Stromal cell of bone marrow (primary cell): ENCODE results near the gene PIK3C2G.
A peak's percentile ranks its signal among the peaks of the same experiment; 100 is the strongest.
"Not testable (repeated sequence)": the region's sequence is repeated elsewhere in the genome, so short reads cannot be mapped to it uniquely, and the experiment has no call there.

Experiments
- DNase-seq: peaks from one replicate; pipeline ENCODE4 v3.0.0-alpha.2; 2012; ENCODE audit warnings: low read depth

Gene PIK3C2G

DNA sequence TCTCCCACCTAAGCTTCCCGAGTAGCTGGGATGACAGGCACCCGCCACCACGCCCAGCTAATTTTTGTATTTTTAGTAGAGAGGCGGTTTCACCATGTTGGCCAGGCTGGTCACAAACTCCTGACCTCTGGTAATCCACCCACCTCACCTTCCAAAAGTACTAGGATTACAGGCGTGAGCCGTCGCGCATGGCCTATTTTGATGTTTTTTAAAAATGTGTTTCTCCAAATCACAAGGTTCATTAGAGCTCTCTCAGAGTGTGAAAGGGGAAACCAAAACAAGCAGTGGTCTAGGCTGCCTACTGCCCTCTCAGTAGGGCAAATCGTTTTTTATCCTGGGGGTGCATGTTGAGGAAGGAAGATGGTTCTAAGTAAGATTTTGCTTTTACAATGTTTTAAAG, 211.5 kb downstream of the PIK3C2G start:
- DNase-seq: no peak

DNA sequence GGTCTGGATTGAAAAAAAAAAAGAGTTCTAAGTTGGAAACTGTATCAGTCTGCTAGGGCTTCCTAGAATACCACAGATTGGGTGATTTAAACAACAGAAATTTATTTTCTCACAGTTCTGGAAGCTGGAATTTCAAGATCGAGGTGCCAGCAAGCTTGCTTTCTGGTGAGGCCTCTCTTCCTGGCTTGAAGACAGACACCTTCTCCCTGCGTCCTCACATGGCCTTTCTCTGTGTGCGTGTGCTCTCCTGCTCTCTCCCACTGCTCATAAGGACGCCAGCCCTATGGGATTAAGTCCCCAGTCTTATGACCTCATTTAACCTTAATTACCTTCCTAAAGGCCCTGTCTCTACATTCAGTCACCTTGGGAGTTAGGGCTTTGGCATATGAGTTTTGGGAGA, 215.5 kb downstream of the PIK3C2G start:
- DNase-seq: no peak

DNA sequence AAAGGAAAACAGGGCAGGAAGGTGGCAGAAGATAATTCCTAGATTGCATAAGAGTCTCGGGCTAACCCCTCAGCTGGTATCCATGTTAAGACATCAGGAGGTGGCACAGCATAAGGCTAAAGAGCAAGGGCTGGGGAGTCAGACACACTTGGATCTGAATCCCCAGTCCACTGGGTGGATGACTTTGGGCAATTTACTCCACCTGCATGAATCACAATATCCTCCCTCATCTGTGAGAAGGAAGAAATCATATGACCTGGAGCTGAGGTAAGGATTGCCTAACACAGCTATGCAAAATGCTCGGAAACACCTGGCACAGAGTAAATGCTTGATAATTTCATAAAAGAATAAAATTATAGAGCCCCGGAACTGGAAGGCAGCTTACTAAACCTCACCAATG, 217.9 kb downstream of the PIK3C2G start:
- no peak for DNase-seq

DNA sequence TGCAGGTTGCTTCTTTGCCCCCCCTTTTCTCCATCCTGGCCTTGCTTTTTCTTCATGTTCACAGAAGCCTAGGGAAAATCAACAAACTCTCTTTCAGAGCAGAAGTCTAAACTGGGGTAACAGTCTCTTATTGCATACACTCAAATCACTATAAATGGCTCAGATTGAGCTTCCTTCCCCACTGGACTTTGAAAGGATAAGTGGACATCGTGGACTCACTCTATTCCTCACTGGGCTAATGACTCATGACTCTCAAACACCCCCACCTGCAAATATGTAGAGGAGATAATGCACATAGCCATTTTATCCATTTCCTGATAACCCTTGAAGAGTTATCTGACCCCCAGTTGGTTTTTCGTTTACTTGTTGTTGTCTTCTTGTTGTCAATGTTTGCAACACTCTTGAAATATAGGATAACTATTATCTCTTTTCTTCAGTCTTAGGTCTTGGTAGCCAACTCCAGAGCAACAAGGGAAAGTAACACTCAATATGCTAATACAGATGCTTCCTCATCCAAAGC, 221.3 kb downstream of the PIK3C2G start:
- no peak for DNase-seq

DNA sequence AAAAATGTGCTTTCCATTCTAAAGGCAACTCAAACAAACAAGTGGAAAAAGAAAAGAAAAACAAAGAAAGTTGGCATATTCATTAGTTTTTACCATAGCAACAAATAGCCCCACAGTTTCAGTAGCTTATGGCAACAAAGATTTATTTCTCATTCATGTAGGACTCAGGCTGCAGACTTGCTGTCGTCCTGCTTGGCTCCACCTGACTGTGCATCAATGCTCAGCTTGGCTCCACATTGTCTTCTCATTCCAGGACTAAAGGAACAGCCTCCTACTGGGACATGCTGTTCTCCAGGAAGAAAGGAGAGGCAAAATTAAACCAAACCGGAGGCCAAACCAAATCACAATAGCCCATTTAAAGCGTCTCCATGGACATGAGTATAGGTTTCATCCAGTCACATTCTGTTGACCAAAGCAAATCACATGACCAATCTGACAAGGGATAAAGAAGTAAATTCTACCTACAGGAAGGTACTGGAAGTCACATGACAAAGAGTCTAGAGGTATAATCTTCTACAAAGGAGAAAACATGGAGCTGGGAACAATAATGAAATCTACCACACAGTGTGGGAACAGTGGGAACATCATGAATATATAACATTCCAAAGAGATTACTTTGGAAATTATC, 222.5 kb downstream of the PIK3C2G start:
- no peak for DNase-seq

DNA sequence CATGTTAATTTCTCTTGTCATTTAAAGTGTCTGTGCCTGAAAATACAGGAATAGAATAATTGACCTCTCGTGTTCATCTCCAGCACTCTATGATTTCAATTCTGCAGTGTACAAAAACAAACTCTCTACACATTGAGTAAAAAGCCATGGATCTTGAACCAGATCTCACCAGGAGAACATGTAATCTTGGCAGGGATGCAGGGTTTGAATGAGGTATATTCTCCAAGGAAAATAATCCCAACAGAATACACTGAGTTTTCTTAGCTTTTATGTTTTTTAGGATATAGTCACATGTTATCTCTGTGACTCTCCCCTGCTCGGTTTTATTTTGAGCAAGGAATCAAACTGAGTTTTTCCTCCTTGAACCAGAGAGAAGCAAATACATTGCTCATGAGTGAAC, 224.7 kb downstream of the PIK3C2G start:
- no peak for DNase-seq

DNA sequence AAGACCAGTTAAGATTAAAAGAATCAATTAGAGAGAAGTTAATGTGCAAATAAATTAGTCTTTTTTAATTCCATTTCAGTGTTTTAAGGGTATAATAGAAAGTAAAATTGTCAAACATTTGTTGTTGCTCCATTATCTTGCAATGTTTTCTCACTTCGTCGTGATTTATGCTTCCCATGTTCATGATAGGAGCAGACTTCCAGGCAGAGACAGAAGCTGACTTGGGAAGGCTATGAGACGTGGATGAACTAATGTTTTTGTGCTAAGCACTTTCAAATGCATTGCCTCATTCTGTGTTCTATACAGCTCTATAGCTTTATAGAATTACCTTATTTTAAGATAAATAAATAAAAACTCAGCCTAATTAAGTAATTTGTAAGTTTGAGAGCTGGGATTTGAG, 226.2 kb downstream of the PIK3C2G start:
- no peak for DNase-seq

DNA sequence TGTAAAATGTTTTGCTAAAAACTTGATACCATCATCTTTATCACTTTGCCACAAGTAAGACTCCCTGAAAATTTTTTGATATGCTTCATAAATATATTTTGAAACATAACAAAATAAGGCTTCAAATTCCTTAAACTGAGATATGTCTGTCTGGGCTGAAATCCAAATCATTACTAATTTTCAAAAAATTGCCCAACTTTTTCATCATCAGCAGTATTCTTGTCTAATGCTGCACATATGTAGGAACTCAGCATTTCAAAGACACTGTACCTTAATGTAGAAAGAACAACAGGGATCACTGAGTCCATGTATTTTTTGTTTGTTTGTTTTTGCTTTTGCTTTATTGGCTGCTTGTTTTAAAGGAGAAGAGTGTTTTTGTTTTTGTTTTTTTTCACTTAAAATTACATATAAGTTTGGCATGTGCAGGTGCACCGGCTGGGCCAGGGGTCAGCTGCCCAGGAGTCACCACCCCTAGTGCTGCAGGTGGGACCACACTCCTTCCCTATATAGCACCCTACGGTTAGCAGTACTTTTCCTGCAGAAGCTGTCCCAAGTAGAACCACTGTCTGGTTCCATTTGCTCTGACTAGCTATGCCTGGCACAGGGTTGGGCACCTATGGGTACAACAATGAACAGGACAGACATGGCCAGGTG, 231.2 kb downstream of the PIK3C2G start:
- DNase-seq: peak; percentile 21

DNA sequence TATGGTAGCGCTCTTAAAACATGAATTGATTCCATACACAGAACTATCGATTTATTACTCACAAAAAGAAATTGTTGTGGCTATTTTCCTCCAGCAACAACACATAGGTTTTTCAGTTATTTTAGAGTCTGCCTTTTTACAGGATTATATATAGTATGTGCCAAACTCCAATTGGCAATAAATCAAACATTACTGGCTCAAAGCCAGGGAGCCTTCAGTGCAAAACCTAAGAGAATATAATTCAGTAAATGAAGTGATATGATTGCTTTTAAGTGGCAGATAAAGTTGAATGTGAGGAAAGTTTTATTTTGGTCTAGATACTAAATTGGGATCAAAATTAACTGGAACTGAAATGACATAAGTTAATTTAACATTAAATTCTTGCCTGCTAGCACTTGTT, 234.8 kb downstream of the PIK3C2G start:
- no peak for DNase-seq

DNA sequence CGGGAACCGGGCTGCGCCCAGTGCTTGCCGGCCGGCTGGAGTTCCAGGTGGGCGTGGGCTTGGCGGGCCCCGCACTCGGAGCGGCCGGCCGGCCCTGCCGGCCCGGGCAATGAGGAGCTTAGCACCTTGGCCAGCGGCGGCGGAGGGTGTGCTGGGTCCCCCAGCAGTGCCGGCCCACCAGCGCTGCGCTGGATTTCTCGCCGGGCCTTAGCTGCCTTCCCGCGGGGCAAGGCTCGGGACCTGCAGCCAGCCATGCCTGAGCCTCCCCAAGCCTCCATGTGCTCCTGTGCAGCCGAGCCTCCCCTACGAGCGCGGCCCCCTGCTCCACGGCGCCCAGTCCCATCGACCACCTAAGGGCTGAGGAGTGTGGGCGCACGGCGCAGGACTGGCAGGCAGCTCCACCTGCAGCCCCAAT, 238.8 kb downstream of the PIK3C2G start:
- not testable (repeated sequence) for DNase-seq

DNA sequence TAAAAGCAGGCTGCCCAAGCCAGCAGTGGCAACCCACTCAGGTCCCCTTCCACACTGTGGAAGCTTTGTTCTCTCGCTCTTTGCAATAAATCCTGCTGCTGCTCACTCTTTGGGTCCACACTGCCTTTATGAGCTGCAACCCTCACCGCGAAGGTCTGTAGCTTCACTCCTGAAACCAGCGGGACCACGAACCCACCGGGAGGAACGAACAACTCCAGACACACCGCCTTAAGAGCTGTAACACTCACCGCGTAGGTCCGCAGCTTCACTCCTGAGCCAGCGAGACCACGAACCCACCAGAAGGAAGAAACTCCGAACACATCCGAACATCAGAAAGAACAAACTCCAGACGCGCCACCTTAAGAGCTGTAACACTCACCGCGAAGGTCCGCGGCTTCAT, 239.4 kb downstream of the PIK3C2G start:
- not testable (repeated sequence) for DNase-seq

DNA sequence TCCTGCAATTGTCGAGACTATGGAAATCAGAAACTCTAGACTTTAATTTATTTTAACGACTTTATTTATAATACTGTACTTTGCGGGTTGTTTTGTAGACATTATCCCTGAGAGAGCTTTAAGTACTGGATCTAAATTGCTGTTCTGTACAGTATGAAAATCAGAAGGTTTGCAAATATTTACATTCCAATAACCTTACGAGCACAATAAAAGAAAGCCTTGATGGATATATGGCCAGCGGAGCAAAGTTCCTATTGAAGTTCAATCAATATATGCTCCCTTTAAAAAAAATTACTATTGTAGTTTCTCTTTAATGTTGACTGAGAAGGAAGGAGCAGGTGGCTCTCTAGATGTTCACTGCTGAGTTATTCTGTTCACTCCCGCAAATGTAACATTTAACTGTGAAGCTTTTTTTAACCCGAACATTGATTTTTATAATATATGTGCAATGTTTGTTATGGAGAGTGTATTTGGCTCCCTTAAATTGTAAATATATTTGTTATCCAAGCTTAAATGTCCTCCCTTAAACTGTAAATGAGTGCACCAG, 241.2 kb downstream of the PIK3C2G start:
- DNase-seq: no peak

DNA sequence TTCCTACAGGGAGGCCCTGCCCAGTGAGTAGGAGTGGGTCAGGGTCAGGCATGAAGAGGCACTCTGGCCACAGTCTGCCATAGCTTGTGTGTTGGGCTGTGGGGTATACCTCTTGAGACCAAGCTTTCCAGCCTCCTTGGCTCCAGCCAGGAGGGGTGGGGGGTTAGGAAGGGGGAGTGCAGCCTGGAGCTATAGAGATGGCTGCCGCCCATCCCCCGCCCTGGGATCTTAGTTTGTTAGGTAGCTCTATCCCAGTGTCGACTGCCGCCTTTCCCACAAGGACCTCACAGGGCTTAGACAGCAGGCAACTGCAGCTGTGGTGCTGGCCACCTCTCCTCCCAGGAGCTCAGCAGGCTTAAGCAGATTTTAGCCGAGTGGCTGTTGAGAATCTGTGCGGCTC, 260.1 kb downstream of the PIK3C2G start:
- no peak for DNase-seq

DNA sequence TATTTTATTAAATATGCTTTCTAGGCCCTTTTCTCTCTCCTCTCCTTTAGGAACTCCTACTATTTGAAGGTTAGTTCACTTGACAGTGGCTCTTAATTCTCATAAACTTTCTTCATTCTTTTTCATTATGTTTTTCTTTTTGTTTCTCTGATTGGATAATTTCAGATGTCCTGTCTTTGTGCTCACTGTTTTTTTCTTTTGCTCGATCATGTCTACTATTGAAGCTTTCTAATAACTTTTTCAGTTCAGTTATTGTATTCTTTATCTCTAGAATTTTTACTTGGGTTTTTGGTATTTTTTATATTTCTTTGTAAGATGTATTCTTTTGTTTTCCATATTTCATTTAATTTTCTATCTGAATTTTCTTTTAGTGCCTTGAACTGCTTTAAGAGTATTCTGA, 261.5 kb downstream of the PIK3C2G start:
- no peak for DNase-seq

DNA sequence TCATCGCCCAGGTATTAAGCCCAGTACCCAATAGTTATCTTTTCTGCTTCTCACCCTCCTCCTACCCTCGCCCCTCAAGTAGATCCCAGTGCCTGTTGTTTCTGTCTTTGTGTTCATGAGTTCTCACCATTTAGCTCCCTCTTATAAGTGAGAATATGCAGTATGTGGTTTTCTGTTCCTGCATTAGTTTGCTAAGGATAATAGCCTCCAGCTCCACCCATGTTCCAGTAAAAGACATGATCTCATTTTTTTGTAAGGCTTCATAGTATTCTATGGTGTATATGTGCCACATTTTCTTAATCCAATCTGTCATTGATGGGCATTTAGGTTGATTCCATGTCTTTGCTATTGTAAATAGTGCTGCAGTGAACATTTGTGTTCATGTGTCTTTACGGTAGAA, 281.2 kb downstream of the PIK3C2G start:
- not testable (repeated sequence) for DNase-seq

DNA sequence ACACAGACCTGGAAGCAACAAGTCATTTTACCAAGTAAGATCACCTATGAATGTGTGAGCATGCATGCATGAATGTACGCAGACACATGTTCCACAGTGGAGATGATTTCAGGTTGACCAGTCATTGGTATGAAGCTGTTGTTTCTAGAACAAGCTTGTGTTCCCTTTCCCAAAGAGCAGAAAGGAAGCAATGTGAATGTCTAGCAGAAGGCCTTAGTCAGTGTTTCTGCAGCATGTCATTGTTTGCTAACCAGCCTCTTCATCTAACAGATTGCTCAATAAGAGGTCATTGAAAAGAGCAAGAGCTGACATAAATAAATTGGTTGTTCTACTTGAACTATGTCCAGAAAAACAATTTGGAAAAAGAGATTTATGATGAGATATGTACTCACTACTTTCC, 285.1 kb downstream of the PIK3C2G start:
- DNase-seq: peak; percentile 42

DNA sequence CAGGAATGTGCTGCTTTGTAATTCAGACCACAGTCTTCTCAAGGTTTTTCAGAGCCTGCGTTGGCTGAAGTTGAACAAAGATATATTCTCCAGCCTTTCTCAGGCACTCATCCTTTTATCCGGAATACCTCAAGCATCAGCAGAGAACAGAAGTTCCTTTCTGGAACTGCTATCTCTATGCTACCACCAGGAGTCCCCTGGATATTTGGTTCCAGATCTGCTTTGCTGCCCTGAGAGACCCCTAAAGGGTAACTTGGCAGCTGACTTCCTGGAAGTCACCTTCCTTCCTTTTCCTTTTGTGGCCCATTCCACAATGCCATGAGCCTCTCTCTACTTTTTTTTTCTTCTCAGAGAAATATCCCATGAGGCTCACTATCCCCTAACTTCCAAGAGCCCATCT, 288.3 kb downstream of the PIK3C2G start:
- no peak for DNase-seq

DNA sequence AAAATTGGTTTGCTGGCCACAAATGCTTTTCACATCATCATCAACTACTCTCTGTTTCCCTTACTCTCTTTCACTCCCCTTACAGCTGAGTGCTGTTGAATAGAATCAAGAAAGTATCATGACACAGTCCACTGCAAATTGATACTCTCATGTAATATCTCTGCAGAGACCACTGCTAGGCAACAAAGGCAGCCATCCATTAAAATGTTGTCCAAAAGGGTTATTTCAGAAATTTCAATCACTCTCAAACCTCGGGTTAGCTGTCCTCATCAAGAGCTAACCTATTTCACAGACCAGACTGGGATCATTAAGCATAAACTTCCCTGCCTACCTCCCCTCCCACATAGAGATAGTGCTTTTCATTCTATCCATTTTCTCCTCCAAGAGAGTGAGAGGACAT, 289.8 kb downstream of the PIK3C2G start:
- DNase-seq: no peak

DNA sequence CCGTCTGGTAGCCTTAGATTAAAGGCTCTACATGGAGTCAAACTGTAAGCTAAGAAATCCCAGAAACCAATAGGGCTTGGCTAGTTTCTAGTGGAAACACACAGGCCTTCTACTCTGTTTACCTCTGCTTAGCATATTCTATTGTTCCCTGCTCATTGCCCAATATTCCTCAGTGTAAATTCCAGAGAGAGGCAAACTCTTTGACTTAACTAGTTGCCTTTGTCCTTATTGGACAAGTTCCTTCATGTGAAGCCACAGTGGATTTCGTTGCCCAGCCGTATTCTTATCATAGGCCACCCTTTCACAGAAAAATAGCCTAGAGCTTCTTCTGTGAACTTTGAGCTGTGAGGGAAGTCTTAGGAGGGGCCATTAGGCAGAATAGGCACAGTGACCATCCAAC, 290.4 kb downstream of the PIK3C2G start:
- DNase-seq: no peak

DNA sequence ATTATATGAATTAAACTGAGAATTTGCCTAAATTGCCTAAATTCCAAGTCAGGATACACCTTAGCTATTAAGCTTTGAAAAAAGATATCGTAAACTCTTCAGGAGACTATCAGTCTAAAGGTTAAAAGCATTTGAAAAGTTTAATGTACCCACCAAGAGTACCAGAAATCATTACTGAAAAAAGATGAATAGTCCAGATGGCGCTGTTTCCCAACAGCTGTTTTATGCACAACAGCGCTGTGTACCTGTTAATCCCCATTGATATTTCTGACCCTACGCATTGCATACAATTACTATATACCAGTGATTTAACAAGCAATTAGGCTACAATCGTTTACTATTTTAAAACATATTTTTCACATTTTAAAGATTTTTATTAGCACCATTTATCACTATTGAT, 291.5 kb downstream of the PIK3C2G start:
- DNase-seq: no peak

DNA sequence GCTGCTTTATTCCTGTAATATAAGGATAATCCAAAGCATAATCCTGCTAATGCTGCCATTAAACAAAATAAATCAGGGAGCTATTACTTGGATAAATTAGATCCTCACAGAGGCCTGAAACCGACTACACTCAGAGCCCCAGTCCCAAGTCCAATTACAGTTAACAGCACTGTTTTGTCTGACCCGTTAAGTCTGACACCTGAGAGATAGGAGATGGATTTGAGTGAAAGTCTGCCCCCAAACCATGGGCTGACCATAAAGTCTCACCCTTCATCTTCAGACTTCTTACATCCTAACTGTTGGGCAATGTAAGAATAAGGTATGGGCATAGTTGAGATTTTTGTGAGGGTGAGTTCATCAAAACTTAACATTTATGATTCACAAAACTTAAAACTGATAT, 294.8 kb downstream of the PIK3C2G start:
- no peak for DNase-seq

DNA sequence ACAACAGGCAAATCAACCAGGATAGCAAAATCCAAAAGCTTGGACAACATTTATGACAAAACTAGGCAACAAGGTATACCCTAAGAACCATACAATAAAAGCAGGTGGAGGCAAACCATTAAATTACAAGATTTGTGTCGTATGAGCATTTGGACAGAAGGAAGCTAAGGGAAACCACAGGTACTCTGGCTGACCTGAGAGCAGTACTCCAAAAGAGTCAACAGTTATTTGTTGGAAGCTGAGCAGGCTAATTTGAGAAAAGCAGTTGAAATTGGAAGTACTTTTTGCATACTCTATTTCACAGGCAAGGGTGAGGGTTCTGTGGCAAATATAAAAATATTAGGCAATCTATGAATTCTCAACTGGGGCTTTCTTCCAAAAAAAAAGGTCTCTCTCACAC, 297.9 kb downstream of the PIK3C2G start:
- no peak for DNase-seq

DNA sequence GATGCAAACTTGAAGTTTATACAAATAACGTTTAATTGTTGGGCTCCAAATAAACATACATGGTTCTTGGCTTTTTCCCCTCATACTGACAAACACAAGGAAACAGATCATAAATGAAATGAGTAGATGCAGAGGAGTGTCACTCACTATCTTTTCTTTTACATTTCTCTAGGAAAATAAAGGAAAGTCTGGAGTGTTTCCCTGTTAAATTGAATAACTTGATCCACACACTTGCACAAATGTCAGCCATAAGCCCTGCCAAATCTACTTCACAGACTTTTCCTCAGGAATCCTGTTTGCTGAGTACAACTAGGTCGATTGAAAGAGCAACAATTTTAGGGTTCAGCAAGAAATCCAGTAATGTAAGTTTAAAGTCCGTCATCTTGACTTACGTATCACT, 301.2 kb downstream of the PIK3C2G start:
- DNase-seq: no peak

DNA sequence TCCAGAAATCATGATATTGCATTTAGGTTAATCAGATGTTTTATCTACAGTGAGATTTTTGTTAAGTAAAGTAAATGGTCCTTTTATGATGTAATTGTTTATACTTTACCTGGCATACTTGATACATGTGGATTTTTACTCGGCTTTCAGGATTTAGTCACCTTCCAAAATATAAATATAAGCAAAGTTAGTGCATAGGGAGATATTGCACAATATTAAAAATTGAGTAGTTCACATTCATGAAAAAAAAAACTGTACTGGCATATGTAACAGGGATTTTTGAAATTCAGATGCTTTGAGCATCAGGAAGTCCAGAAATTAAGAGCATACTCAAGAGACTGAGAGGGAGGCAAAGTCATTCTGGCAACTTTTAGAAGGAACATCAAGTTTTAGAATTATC, 303.0 kb downstream of the PIK3C2G start:
- DNase-seq: no peak
